Measurements from ENCODE around the gene APEH. TPM values are rescaled to one million over a fixed set of nuclear protein-coding genes. Genes with fewer than 3 reads are reported as not detected.
"Not testable (repeated sequence)": the region's sequence is repeated elsewhere in the genome, so short reads cannot be mapped to it uniquely, and the experiment has no call there.

The APEH gene
- polyA plus RNA-seq, 4 donors: 143 to 155 (median 147) TPM

- DNase-seq (ENCODE audit: low read depth in 4 of 4, low spot score in 3 of 4): peak; percentile 85 to 92 (median 88)
Measured at GRCh38 chr3:49689046-49689907, 15.1 kb downstream of the APEH start, which contains the start of the genes MST1 and RNF123. Gene MST1 (minus strand): TSS chr3:49689474. CDS start chr3:49688691, 783 bp downstream. Gene RNF123 (plus strand): TSS chr3:49689557. CDS start chr3:49691166, 1,609 bp downstream.

DNA sequence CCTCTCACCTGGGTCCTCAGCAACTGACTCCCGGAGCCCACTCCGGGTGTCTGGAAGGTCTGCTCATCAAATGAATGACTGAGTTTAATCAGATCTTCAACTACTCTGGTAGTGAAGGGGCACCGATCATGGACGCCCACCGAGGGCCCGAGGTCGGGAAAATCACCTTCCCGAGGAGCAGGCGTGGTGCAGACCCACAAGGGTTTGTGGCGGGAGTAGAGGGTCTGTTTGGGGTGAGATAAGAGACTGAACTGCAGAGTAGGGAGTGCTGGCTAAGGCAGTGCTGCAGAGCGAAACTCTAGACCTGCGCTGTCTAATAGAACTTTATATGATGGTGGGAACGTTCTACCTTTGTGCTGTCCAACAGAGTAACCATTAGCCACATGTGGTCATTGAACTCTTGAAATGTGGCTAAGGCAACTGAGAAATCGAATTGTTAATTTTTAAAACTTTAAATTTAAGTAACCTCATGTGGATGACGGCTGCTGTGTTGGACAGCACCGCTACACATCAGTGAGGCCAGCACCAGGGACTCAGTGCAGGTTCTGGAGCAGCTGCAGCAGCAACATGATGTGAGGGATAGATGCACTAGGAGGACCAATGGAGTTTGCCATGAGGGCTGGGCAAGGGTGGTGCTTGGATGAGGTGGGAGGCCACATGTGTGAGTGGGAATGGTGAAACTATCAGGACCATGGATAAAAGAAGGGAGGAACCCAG, 15.9 kb downstream of the APEH start:
- not testable (repeated sequence) for DNase-seq (ENCODE audit: low read depth in 4 of 4, low spot score in 3 of 4)

DNA sequence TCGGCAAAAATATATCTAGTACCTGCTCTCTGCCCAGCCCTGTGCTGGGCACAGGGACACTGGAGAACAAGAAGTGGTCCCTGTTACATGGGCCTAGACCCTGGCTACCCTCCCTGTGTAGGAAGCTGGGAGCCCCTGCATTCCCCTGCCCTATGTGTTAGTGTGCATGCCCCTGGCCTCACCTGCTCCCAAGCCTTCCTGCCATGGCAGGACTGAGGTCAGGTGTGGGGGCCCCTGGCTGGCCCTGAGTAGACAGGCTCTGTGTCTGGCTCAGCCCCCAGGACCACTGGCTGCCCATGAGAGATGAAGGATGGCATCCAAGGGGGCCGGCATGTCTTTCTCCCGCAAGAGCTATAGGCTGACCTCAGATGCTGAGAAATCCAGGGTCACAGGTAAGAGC, 16.7 kb downstream of the APEH start:
- DNase-seq (ENCODE audit: low read depth in 4 of 4, low spot score in 3 of 4): not testable (repeated sequence)

- DNase-seq (ENCODE audit: low read depth in 4 of 4, low spot score in 3 of 4): not testable (repeated sequence)
Measured at GRCh38 chr3:49691481-49691880, 17.3 kb downstream of the APEH start.

DNA sequence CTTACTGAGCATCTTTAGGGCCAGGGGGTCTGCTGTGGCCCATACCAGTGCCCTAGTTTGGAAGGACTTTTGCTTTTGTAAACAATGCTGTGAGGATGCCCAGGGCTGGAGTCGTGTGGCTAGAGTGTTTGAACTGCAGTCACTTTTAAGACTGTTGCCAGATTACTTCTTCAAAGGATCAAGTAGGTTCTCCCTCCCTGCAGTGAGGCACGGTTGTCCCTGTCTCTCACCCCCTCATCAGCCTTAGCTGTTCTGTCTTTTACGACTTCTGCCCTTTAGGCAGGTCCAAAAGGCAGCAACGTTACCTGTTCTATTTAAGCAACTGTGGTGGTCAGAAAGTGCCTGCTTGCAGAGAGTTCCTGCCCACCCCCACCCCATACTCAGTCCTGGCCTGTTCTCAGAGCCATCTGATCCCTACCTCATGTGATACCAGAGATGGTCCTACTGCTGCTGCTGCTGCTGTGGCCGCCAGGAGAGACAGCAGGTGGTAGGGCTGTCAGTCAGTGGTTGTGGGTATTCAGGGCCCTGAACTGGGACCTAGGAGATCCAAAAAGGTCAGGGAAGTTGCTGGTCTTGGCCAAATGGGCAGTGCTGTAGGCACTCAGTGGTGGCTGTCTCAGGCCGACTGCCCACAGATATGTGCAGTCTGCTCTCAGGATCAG, 20.4 kb downstream of the APEH start:
- DNase-seq (ENCODE audit: low read depth in 4 of 4, low spot score in 3 of 4): not testable (repeated sequence)

DNA sequence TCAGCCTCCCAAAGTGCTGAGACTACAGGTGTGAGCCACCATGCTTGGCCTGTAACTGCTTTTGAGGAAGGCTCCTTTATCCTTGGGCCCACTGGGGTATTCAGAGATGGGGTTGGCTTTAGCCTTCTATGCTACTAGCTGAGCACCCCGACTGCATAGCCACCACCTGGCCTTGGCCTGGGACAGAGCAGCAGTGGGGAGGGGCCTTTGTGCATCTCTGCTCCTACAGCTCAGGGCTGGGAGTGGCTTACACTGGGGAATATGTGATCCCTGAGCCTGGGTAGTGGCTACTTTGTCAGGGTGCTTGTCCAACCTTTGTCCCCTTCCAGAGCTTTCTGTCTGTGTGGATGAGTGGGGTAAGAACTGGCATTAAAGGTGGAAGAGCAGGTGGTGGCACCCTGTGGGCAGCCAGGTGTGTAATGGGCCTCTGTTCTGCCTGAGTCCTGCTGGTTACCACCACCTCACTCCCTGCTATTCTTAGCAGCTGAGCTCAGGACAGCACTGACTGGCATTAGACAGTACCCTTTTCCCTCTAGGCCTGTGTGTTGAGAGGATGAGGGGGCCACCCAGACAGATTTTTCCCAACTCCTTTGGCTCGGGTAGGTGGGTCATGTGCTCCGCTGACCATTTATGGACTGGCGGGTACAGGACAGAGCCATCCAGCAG, 21.3 kb downstream of the APEH start:
- not testable (repeated sequence) for DNase-seq (ENCODE audit: low read depth in 4 of 4, low spot score in 3 of 4)

DNA sequence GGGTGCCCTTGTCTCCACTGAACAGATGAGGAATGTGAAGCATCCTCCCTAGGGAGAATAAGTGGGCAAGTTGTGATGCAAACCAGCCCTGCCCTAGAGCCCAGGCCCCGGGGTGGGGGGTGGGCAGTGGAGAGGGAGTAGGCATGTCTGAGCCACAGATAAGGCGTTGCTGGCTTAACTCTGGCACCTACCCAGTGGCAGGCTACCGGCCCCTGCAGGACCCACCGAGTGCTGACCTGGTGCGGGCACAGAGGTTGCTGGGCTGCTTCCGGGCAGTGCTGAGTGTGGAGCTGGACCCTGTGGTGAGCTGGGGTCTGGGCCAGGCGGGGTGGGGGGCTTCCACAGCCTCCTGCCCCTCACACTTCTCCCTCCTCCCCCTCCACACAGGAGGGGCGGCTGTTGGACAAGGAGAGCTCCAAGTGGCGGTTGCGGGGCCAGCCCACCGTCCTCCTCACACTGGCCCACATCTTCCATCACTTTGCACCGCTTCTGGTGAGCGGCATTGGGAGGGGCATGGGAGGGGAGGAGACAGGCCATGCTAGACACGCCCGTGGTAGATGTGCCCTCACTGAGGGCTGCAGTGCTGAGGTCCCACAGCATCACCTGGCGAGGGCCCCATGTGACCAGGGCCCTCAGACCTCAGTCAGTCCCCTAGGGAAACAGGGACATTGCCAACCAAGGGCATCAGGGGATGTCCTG, 25.3 kb downstream of the APEH start:
- DNase-seq (ENCODE audit: low read depth in 4 of 4, low spot score in 3 of 4): no peak

GRCh38 chr3:49700014-49700413, 25.9 kb downstream of the APEH start:
- DNase-seq (ENCODE audit: low read depth in 4 of 4, low spot score in 3 of 4): no peak

- no peak for DNase-seq (ENCODE audit: low read depth in 4 of 4, low spot score in 3 of 4)
Measured at GRCh38 chr3:49700453-49701128, 26.4 kb downstream of the APEH start.

- no peak for DNase-seq (ENCODE audit: low read depth in 4 of 4, low spot score in 3 of 4)
Measured at GRCh38 chr3:49701388-49702077, 27.4 kb downstream of the APEH start.

DNA sequence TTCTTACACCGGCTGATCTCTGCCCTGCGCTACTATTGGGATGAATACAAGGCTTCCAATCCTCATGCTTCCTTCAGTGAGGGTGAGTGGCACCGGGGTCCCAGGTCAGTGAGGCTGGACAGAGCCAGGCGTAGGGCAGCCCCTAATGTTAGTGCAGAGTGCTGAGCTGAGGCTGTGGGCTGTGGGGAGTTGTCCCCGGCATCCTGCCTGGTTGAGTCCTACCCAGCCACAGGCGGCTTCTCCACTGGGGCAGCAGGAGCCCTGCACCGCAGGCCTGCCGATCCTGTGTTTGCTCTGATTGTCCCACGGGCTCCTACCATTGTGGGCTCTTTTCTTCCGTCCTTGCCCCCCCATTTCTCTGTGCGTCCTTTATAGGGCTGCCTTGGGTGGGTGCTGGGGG, 28.5 kb downstream of the APEH start:
- no peak for DNase-seq (ENCODE audit: low read depth in 4 of 4, low spot score in 3 of 4)

DNA sequence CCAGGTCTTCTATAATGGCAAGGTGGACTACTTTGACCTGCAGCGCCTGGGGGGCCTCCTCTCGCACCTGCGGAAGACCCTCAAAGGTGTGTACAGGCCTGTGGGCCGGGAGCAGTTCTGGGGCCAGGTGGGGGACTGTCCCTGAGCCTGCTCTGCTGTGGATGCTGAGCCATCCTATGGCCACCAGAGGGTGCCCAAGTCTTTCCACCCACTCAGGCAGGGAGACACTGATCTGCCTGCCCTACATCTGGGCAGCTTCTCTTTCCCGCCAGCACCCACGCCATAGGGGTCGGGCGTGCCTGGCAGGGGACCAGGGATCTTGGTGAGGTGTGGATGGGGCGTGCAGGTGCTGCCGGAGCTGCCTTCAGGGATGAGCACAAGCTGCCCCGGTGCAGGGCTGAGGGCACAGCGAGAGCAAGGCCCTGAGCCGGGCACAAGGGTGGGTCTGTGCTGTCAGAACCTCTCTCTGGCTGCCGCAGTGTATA, 29.3 kb downstream of the APEH start:
- no peak for DNase-seq (ENCODE audit: low read depth in 4 of 4, low spot score in 3 of 4)

DNA sequence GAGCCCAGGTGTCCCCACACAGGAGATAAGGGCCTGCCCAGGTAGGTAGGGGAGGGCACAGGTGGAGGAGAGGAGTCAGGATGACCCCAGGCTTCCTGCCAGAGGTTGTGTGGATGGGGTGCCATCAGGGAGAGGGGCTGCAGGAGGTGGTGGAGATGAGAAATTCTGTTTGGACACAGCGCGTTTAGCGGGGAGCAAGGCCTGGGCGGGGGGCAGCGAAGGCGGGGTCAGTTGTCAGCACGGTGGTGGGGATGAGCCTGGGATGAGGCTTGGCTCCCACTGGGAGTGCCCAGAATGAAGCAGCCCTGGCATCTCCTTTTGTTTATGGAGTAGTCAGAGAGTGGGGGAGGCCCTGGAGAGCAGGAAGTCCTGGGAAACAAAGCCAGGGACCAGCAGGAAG, 29.8 kb downstream of the APEH start:
- DNase-seq (ENCODE audit: low read depth in 4 of 4, low spot score in 3 of 4): no peak

GRCh38 chr3:49704629-49705028, 30.5 kb downstream of the APEH start:
- no peak for DNase-seq (ENCODE audit: low read depth in 4 of 4, low spot score in 3 of 4)

GRCh38 chr3:49705390-49705960, 31.3 kb downstream of the APEH start:
- no peak for DNase-seq (ENCODE audit: low read depth in 4 of 4, low spot score in 3 of 4)

DNA sequence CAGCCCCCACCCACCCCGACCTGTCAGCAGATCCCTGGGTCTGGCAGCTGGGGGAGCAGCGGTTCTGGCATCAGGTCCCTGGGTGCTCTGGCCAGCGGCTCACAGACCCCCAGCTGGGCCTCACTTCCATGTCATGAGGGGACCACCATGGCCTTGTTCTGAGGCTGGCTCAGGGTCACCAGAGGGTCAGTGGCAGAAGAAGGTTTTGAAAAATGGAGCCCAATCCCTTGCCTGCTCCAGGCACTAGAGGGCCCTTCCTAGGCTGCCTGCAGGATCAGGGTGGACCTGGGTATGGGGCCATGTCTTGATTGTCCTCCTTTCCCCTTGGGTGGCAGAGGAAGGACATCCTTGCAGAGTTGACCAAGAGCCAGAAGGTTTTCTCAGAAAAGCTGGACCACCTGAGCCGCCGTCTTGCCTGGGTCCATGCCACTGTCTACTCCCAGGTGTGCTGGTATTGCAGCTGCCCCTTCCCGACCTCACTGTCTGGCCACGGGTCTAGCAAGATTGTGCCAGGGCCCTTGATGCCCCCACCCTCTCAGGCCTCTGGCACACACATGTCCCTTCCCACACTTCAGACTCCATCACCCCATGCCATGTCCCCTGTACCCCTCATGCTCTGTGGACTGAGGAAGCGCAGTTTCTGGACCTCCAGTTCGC, 32.4 kb downstream of the APEH start:
- DNase-seq (ENCODE audit: low read depth in 4 of 4, low spot score in 3 of 4): no peak

DNA sequence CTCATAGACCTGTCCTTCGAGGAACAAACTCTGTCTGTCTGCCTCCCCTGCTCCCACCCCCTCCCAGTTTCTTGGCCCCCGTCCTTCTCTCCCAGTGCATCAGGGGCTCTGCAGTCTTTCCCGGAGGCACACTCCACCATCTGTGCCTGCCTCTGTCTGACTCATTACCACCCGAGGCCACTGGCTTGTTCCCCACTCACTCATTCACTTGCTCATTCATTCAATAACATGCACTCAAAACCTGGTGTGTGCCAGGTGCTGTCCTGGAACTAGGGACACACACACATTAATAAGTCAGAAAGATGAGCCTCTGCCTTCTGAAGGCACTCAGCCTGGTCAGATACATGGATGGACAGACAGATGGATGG, 32.9 kb downstream of the APEH start:
- DNase-seq (ENCODE audit: low read depth in 4 of 4, low spot score in 3 of 4): no peak

- no peak for DNase-seq (ENCODE audit: low read depth in 4 of 4, low spot score in 3 of 4)
Measured at GRCh38 chr3:49709852-49710251, 35.7 kb downstream of the APEH start.

All from right renal pelvis (tissue), 4 donors.